ENCODE measurements around the gene WFIKKN2.

DNA sequence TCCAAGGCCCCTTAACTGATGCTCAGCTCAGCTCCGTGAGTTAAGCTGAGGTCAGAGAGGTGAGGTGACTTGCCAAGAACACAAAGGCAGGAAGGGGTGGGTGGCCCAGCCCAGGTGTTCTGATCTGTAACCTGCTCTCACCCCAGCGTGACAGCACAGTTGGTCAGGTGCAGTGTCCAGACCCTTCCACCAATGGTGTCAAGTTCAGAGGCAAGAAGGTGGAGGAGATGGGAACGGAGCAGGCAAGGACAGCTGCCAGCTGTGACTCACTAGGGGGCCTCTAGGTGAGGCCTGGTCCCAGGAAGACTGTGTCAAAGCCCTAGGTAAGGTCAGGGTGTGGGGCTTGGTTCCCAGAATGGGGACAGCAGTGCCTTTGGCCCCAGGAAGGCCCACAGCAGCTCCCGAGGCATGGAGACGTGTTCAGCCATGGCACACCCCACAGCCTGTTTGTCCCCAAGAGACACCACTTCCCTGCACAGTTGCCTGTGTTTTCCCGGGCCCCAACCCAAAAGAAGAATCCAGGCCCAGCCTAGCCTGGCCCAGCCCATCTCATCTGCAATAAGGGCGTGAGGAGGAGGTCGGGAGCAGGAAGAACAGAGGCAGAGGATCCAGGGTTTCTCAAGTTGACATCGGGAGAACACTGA lies 7.2 kb downstream of the WFIKKN2 start:
- TF ChIP-seq EZH2 (IDR thresholded peaks at IDR 0.05) (no peak), POLR2AphosphoS5 (IDR thresholded peaks at IDR 0.05; ENCODE audit: borderline replicate concordance, low read depth, low read length) (no peak), FOXP2 (optimal IDR thresholded peaks at IDR 0.05; ENCODE audit: control extremely low read depth, extremely low read length, insufficient read depth) (no peak)

Data from SK-N-MC (cell line).